Cerebellar cortex (tissue), 1 donor: ENCODE results near the gene CPN2.

Experiments used
- DNase-seq: peaks from one replicate; pipeline ENCODE4 v3.0.0-alpha.2; 2015; ENCODE audit warnings: low spot score

CPN2 gene

DNA sequence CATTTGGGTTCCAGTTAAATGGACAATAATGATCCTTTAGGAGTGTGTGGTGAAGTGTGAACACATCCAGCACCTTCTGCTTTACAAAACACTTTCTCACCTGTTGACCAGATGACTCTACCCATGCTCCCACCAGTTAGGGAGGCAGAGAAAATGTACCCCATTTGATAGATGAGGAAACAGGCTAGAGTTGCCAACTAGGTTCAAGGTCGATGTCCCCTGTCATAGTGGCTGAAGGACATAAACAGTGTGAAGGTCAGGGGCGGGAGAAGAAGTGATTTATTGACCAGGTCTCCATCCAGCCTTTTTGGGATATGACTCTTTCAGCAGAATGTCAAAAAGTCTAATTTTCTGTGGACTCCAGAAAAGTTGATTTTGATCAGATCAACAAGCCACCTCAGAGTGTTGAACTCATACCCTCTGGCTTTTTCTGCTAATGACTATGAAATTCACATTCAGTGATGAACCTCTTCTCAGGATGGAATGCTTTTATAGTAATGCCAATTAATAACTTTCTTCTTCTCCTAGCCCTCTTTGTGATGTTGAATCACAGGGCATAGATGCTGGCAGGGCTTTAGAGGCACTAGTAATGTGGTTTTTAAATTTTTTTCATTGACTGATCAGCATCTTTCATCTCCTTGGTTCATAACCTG, 57.5 kb downstream of the CPN2 start:
- DNase-seq = no peak

- DNase-seq = no peak
These were observed 58.8 kb downstream of the CPN2 start for GRCh38 chr3:194292331-194292730.
